Pancreas (tissue), 10 donors: ENCODE data around the gene MAP3K5. TPM values are rescaled to one million over a fixed set of nuclear protein-coding genes. Genes with fewer than 3 reads are reported as not detected.
A peak's percentile ranks its signal among the peaks of the same experiment; 100 is the strongest.

ENCODE experiments used
- ATAC-seq, 4 donors: fragments of 200-7000 bp; cut with Tn5 transposase; one replicate each; pipeline versions ENCODE4 v1.8.0 to v1.9.1; 2020; ENCODE audit warnings: mild to moderate bottlenecking in 4 of 4, moderate library complexity in 4 of 4
- DNase-seq, 6 donors: peaks; one replicate each; pipeline ENCODE4 v3.0.0-alpha.2; 2020
- FAIRE-seq: peaks from 2 replicates; lab custom pipeline; 2012; peaks lifted over from hg19 to GRCh38; lab: Jason Lieb, UNC
- H3K27ac ChIP-seq, 4 donors: fragments of 200-600 bp; sonication (generic); 1 replicate in 3 of 4; 2 replicates in 1 of 4; pipeline versions ENCODE4 v1.5.0 to v1.8.0; 2020
- H3K27me3 ChIP-seq, 4 donors: fragments of 200-600 bp; one replicate each; pipeline ENCODE4 v1.8.0; 2021
- H3K36me3 ChIP-seq, 3 donors: fragments of 200-600 bp; sonication (generic) in 1 of 3; one replicate each; pipeline versions ENCODE4 v1.5.0 to v1.8.0; 2020 to 2021
- H3K4me1 ChIP-seq, 3 donors: fragments of 200-600 bp; one replicate each; pipeline ENCODE4 v1.8.0; 2021
- H3K4me3 ChIP-seq, 4 donors: fragments of 200-600 bp; sonication (generic) in 2 of 4; one replicate each; pipeline versions ENCODE4 v1.5.0 to v1.8.0; 2020 to 2021
- H3K9me3 ChIP-seq, 4 donors: fragments of 200-600 bp; one replicate each; pipeline ENCODE4 v1.8.0; 2021
- WGBS, 2 donors: extraction: QIAGEN DNeasy Blood & Tissue Kit; methylation state at CpG; one replicate each; pipeline ENCODE4 v1.1.7; 2013; 5-methylcytosine and 5-hydroxymethylcytosine counted together
- intact Hi-C, 3 donors: fragments of 100-400 bp; cut with DNase I; formaldehyde crosslinking; loops; one replicate each; pipeline versions ENCODE4 v1.11.1 to v1.14.2; 2022
- polyA plus RNA-seq, 2 donors: library from polyadenylated mRNA; stranded (reverse); fragments of 200-250 nt; gene quantifications; one replicate each; pipeline ENCODE4 v1.2.3, GENCODE V29; 2013
- total RNA-seq, 6 donors: library from RNA; stranded (reverse); fragmentation: NEBNext Ultra II Directional in 4 of 6; extraction: Animal tissue kit (Norgen Biotek cat#: 25700) in 4 of 6; gene quantifications; one replicate each; pipeline versions ENCODE4 v1.2.1 to v1.2.4, GENCODE V29; 2021 to 2023
- TF ChIP-seq, protein P1 (sequence below), 4 donors: fragments of 200-600 bp; sonication (generic) in 3 of 4; IDR thresholded peaks; one replicate each; pipeline versions ENCODE4 v1.5.0 to v1.8.0; 2021; ENCODE audit warnings: antibody characterized with exemption in 4 of 4
- donor health status: healthy with polysubstance abuse.
- donor health status: DM: no; HTN: no; CAD: no; lungs with moderate emphysema.
- donor health status: DM: no; HTN: no; CAD: no.
- donor health status: control.
- donor health status: control.
- donor health status: Bipolar disorder and iron deficiency.
- donor health status: DM: yes; HTN: yes; CAD: no.
- donor health status: DM: no; HTN: no; CAD: no.
- donor health status: DM: no; HTN: no; CAD: no.
- donor health status: DM: yes; HTN: yes; CAD: no.

The MAP3K5 gene
- total and polyA plus RNA-seq, 8 donors = 6.7 to 28.6 (median 19.4) TPM

DNA sequence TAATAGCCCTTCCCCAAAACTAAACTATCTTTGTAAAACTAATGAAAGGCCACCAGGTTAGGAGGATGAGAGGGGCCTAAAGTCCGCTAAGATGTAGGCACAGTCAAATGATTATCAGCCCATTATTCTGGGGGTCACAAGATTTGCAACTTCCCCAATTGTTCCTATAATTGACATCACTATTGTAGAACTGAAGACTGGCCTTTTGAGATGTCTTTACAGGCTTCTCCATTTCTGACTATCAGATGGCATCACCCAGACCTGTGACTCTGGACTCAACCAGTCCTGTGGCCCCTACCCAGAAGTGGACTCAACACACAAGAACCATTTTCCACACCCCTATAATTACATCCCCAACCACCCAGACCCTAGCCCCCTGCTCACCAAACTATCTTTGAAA, 180.5 kb downstream of the MAP3K5 start:
- Histone ChIP-seq H3K4me1 (peaks cover 14 to 40% (median 31%) of the 10 kb centered on the region in 3 donors), H3K27me3 (no peaks in the 10 kb centered on the region), H3K9me3 (no peaks in the 10 kb centered on the region), H3K4me3 (no peak overlapping the region), H3K36me3 (no peaks in the 10 kb centered on the region), H3K27ac (no peak overlapping the region)
- ATAC-seq (no peak), FAIRE-seq (no peak), DNase-seq (no peak)
- 100% methylated on average over 1 of the region's 1 CpG for WGBS, 2 donors
- intact Hi-C loops = no loop called here
- TF ChIP-seq, protein P1, sequence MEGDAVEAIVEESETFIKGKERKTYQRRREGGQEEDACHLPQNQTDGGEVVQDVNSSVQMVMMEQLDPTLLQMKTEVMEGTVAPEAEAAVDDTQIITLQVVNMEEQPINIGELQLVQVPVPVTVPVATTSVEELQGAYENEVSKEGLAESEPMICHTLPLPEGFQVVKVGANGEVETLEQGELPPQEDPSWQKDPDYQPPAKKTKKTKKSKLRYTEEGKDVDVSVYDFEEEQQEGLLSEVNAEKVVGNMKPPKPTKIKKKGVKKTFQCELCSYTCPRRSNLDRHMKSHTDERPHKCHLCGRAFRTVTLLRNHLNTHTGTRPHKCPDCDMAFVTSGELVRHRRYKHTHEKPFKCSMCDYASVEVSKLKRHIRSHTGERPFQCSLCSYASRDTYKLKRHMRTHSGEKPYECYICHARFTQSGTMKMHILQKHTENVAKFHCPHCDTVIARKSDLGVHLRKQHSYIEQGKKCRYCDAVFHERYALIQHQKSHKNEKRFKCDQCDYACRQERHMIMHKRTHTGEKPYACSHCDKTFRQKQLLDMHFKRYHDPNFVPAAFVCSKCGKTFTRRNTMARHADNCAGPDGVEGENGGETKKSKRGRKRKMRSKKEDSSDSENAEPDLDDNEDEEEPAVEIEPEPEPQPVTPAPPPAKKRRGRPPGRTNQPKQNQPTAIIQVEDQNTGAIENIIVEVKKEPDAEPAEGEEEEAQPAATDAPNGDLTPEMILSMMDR (IDR thresholded peaks at IDR 0.05) = no peak

DNA sequence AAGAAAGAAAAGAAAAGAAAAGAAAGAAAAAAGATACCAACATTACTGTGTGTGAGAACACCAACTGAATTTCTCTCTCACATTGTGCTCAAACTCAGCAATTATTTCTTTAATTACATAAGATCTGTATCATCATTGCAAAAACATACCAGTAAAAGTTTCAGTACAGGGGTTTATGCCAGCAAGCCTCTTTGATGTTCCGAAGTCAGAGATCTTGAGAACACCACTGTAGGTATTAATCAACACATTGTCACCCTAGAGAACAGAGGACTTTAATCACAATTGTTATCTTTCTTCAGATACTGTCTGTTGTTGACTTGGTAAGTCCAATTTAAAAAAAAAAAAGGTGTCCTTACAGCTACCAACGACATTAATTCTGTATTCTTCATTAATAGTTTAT, 181.1 kb downstream of the MAP3K5 start:
- Histone ChIP-seq H3K27ac (peak overlapping the region in 2 of 4 donors; percentile 25 to 59), H3K9me3 (no peaks in the 10 kb centered on the region), H3K4me3 (no peak overlapping the region), H3K36me3 (no peaks in the 10 kb centered on the region), H3K27me3 (no peaks in the 10 kb centered on the region), H3K4me1 (peaks cover 14 to 43% (median 31%) of the 10 kb centered on the region in 3 donors)
- DNase-seq (no peak), ATAC-seq (peak in 2 of 4 donors; percentile 13 to 29), FAIRE-seq (no peak)
- intact Hi-C loops = no loop called here
- 28 to 32% methylated on average over 2 of the region's 2 CpGs for WGBS, 2 donors
- TF ChIP-seq, protein P1 (IDR thresholded peaks at IDR 0.05) = no peak

DNA sequence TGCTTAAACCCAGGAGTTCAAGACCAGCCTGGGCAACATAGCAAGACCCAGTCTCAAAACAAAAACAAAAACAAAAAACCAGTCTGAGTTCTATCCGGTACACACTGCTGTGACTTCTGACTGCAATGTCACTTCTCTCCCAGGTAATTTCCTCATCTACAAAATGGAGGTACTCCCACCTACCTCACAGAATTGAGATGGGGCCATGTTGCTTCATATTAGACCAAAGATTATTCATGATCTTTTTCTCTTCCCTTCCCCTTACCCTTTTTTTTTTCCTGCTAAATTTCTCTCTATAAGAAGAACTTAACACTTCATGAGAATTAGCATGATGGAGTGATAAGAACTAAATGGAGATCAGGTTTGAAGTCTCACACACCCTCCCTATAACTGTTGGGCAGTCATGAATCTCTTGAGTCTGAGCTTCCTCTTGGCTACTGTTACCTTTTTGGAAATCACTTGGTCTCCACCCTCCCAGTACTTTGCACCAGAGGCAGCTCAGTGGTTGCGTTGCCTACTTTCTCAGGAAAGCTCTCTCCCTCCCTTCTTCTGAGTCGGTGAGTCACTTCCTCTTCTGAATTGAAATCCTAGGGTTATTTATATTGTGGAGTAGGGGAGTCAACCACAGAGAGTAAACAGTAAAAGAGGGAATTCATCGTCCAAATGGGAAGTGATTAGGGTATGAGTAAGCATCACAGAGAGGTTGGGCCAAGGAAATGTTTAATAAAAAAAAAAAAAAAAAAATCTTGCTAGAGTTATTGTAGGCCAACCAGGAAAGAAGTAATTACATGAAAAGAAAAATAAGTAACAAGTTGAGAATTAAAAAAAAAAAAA, 182.2 kb downstream of the MAP3K5 start:
- 41 to 49% methylated on average over 4 of the region's 4 CpGs for WGBS, 2 donors
- peaks cover 16 to 47% (median 38%) of the 10 kb centered on the region in 3 donors for H3K4me1 ChIP-seq
- peak overlapping the region in 2 of 4 donors; percentile 25 to 59 for H3K27ac ChIP-seq
- no peaks in the 10 kb centered on the region for H3K9me3 ChIP-seq
- H3K4me3 ChIP-seq = no peak overlapping the region
- TF ChIP-seq, protein P1 (IDR thresholded peaks at IDR 0.05) = no peak
- H3K27me3 ChIP-seq = no peaks in the 10 kb centered on the region
- FAIRE-seq = peak; percentile 91
- no peaks in the 10 kb centered on the region for H3K36me3 ChIP-seq
- intact Hi-C loops = no loop called here
- DNase-seq = peak in 3 of 6 donors; percentile 31 to 55 (median 41)
- ATAC-seq = peak; percentile 70 to 85 (median 72)

DNA sequence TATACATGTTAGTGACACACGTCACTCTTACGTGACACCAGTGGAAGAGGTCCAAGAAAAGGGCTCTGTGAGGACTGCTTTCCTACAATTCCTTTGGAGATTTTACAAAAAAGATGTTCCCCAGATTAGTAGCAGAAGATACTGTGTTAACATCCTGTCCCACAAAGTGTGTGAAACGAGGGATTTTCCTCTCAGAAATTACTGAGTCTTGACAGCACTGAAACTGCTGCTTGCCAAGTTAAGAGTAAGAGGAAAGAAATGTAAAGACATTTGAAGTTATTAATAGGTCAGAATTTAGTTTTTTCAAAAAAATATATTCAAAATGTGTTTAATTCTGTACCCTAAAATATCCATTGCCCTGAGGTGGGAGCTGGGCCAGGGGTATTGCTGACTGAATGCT, 183.3 kb downstream of the MAP3K5 start:
- no peaks in the 10 kb centered on the region for H3K27me3 ChIP-seq
- WGBS, 2 donors = 77 to 87% methylated on average over 3 of the region's 3 CpGs
- no peak for DNase-seq
- FAIRE-seq = no peak
- TF ChIP-seq, protein P1 (IDR thresholded peaks at IDR 0.05) = no peak
- H3K36me3 ChIP-seq = no peaks in the 10 kb centered on the region
- ATAC-seq = no peak
- peaks cover 20 to 50% (median 42%) of the 10 kb centered on the region in 3 donors for H3K4me1 ChIP-seq
- intact Hi-C loops = no loop called here
- H3K27ac ChIP-seq = peak overlapping the region in 1 of 4 donors; percentile 39
- H3K9me3 ChIP-seq = no peaks in the 10 kb centered on the region
- H3K4me3 ChIP-seq = no peak overlapping the region
